ENCODE measurements around the gene ATXN1.
A peak's percentile ranks its signal among the peaks of the same experiment; 100 is the strongest.

ATXN1 gene

GRCh38 chr6:16761471-16762267 is 409 bp upstream of the ATXN1 start:
- peak; percentile 87 to 90 for DNase-seq

- DNase-seq = peak; percentile 55 to 85
These were observed 1.4 kb downstream of the ATXN1 start for GRCh38 chr6:16759646-16760515.

- peak in 1 of 2 experiments; percentile 66 for DNase-seq
These were observed 2.0 kb downstream of the ATXN1 start for GRCh38 chr6:16759181-16759645.

- DNase-seq = no peak
These were observed 2.9 kb downstream of the ATXN1 start for GRCh38 chr6:16758163-16758975.

- no peak for DNase-seq
These were observed 3.9 kb downstream of the ATXN1 start for GRCh38 chr6:16757332-16757731.

- no peak for DNase-seq
These were observed 4.5 kb downstream of the ATXN1 start for GRCh38 chr6:16756660-16757255.

- DNase-seq = no peak
These were observed 5.7 kb downstream of the ATXN1 start for GRCh38 chr6:16755544-16755943.

GRCh38 chr6:16754876-16755275 is 6.4 kb downstream of the ATXN1 start:
- no peak for DNase-seq

GRCh38 chr6:16754274-16754673 is 7.0 kb downstream of the ATXN1 start:
- no peak for DNase-seq

GRCh38 chr6:16753341-16753740 is 7.9 kb downstream of the ATXN1 start:
- no peak for DNase-seq

GRCh38 chr6:16752206-16752866 is 8.9 kb downstream of the ATXN1 start:
- peak; percentile 15 to 51 for DNase-seq

GRCh38 chr6:16751251-16751946 is 9.9 kb downstream of the ATXN1 start:
- no peak for DNase-seq

GRCh38 chr6:16750566-16750965 is 10.7 kb downstream of the ATXN1 start:
- no peak for DNase-seq

GRCh38 chr6:16749516-16750485 is 11.5 kb downstream of the ATXN1 start:
- no peak for DNase-seq

GRCh38 chr6:16748025-16748319 is 13.3 kb downstream of the ATXN1 start:
- no peak for DNase-seq

GRCh38 chr6:16747232-16748024 is 13.8 kb downstream of the ATXN1 start:
- DNase-seq = no peak

GRCh38 chr6:16746812-16747211 is 14.4 kb downstream of the ATXN1 start:
- DNase-seq = no peak

GRCh38 chr6:16746401-16746800 is 14.9 kb downstream of the ATXN1 start:
- no peak for DNase-seq

GRCh38 chr6:16743664-16744210 is 17.5 kb downstream of the ATXN1 start:
- no peak for DNase-seq

Data from SW 1271 (cell line).